ENCODE measurements around the gene RRN3. TPM values are rescaled to one million over a fixed set of nuclear protein-coding genes. Genes with fewer than 3 reads are reported as not detected.
A peak's percentile ranks its signal among the peaks of the same experiment; 100 is the strongest.
"Not testable (repeated sequence)": the region's sequence is repeated elsewhere in the genome, so short reads cannot be mapped to it uniquely, and the experiment has no call there.

RRN3 gene
- total RNA-seq, result 10 to 100 TPM; 26.1 to 26.8 TPM

GRCh38 chr16:15093955-15094827, at the start of gene RRN3:
Gene RRN3, minus strand, starts transcription at chr16:15094272. Its CDS starts 39 bp downstream, at chr16:15094233.
- CTCF ChIA-PET, H3K27me3 Mint-ChIP-seq, H3K9me3 Mint-ChIP-seq: not testable (repeated sequence)
- DNase-seq, result peak; percentile 91
- Mint-ChIP-seq H3K27ac (peak within 1 kb of the TSS; percentile 92), H3K4me1 (peaks cover 34% of the 10 kb centered on the region), H3K4me3 (peak within 1 kb of the TSS; percentile 94), H3K36me3 (ENCODE audit: low read depth) (peaks cover 27% of the 10 kb centered on the region)
- POLR2A ChIA-PET, result interaction anchor here (1.2 to 1.3 kb wide), 3 partner anchors 38 to 464 kb away, joined by 3 to 4 read pairs (median 4); partner anchors contain the start of genes NTAN1, PARN and PDXDC1

- CTCF ChIA-PET; DNase-seq; H3K4me1 Mint-ChIP-seq; POLR2A ChIA-PET; H3K27ac Mint-ChIP-seq; H3K9me3 Mint-ChIP-seq; H3K36me3 Mint-ChIP-seq (ENCODE audit: low read depth); H3K27me3 Mint-ChIP-seq; H3K4me3 Mint-ChIP-seq: not testable (repeated sequence)
Measured at GRCh38 chr16:15143601-15144091, 49.6 kb upstream of the RRN3 start.

GRCh38 chr16:15142891-15143600, 49.0 kb upstream of the RRN3 start:
- H3K27me3 Mint-ChIP-seq; H3K9me3 Mint-ChIP-seq; POLR2A ChIA-PET; CTCF ChIA-PET; H3K27ac Mint-ChIP-seq; H3K36me3 Mint-ChIP-seq (ENCODE audit: low read depth); H3K4me3 Mint-ChIP-seq; H3K4me1 Mint-ChIP-seq; DNase-seq: not testable (repeated sequence)

GRCh38 chr16:15142107-15142890, 48.2 kb upstream of the RRN3 start:
- DNase-seq; H3K9me3 Mint-ChIP-seq; H3K4me3 Mint-ChIP-seq; CTCF ChIA-PET; H3K4me1 Mint-ChIP-seq; H3K27ac Mint-ChIP-seq; H3K36me3 Mint-ChIP-seq (ENCODE audit: low read depth); POLR2A ChIA-PET; H3K27me3 Mint-ChIP-seq: not testable (repeated sequence)

- H3K27me3 Mint-ChIP-seq, result no peaks in the 10 kb centered on the region
- CTCF ChIA-PET, result no interaction called here
- H3K36me3 Mint-ChIP-seq (ENCODE audit: low read depth), result no peaks in the 10 kb centered on the region
- no peaks in the 10 kb centered on the region for H3K9me3 Mint-ChIP-seq
- no peak overlapping the region for H3K4me3 Mint-ChIP-seq
- POLR2A ChIA-PET, result no interaction called here
- no peak for DNase-seq
- H3K27ac Mint-ChIP-seq, result no peak overlapping the region
- no peaks in the 10 kb centered on the region for H3K4me1 Mint-ChIP-seq
Measured at GRCh38 chr16:15141586-15141985, 47.5 kb upstream of the RRN3 start.

GRCh38 chr16:15140444-15141365, 46.6 kb upstream of the RRN3 start:
- DNase-seq; H3K4me3 Mint-ChIP-seq; CTCF ChIA-PET; H3K27me3 Mint-ChIP-seq; H3K36me3 Mint-ChIP-seq (ENCODE audit: low read depth); H3K4me1 Mint-ChIP-seq; POLR2A ChIA-PET; H3K27ac Mint-ChIP-seq; H3K9me3 Mint-ChIP-seq: not testable (repeated sequence)

- H3K36me3 Mint-ChIP-seq (ENCODE audit: low read depth); DNase-seq; H3K9me3 Mint-ChIP-seq; POLR2A ChIA-PET; CTCF ChIA-PET; H3K27ac Mint-ChIP-seq; H3K4me3 Mint-ChIP-seq; H3K4me1 Mint-ChIP-seq; H3K27me3 Mint-ChIP-seq: not testable (repeated sequence)
Measured at GRCh38 chr16:15137514-15137913, 43.4 kb upstream of the RRN3 start.

- CTCF ChIA-PET, DNase-seq: not testable (repeated sequence)
Measured at GRCh38 chr16:15135483-15136360, 41.6 kb upstream of the RRN3 start.

GRCh38 chr16:15134752-15135482, 40.8 kb upstream of the RRN3 start:
- H3K4me3 Mint-ChIP-seq; H3K27ac Mint-ChIP-seq; H3K36me3 Mint-ChIP-seq (ENCODE audit: low read depth); POLR2A ChIA-PET; DNase-seq; H3K27me3 Mint-ChIP-seq; H3K4me1 Mint-ChIP-seq; CTCF ChIA-PET; H3K9me3 Mint-ChIP-seq: not testable (repeated sequence)

More at GRCh38 chr16:15135483-15136360, 41.6 kb upstream of the RRN3 start:
- H3K9me3 Mint-ChIP-seq; POLR2A ChIA-PET; H3K27me3 Mint-ChIP-seq; H3K4me1 Mint-ChIP-seq; H3K36me3 Mint-ChIP-seq (ENCODE audit: low read depth); H3K4me3 Mint-ChIP-seq; H3K27ac Mint-ChIP-seq: not testable (repeated sequence)

GRCh38 chr16:15133554-15133953, 39.5 kb upstream of the RRN3 start:
- H3K27me3 Mint-ChIP-seq; H3K27ac Mint-ChIP-seq; H3K9me3 Mint-ChIP-seq; CTCF ChIA-PET; H3K4me1 Mint-ChIP-seq; POLR2A ChIA-PET; H3K4me3 Mint-ChIP-seq; DNase-seq; H3K36me3 Mint-ChIP-seq (ENCODE audit: low read depth): not testable (repeated sequence)

GRCh38 chr16:15132719-15133428, 38.8 kb upstream of the RRN3 start:
- H3K4me1 Mint-ChIP-seq; H3K27me3 Mint-ChIP-seq; H3K9me3 Mint-ChIP-seq; CTCF ChIA-PET; POLR2A ChIA-PET; H3K27ac Mint-ChIP-seq; H3K36me3 Mint-ChIP-seq (ENCODE audit: low read depth); DNase-seq; H3K4me3 Mint-ChIP-seq: not testable (repeated sequence)
